Breast epithelium (tissue), 4 donors: ENCODE data around the gene SHISA2. TPM values are rescaled to one million over a fixed set of nuclear protein-coding genes. Genes with fewer than 3 reads are reported as not detected.

ENCODE experiments used
- DNase-seq, 2 donors: peaks; one replicate each; pipeline ENCODE4 v3.0.0-alpha.2; 2019; ENCODE audit warnings: low spot score in 2 of 2
- H3K27ac ChIP-seq, 2 donors: fragments of 200-600 bp; sonication (generic) in 1 of 2; one replicate each; pipeline ENCODE4 v1.5.1; 2016 to 2019; ENCODE audit warnings: mild to moderate bottlenecking in 1 of 2
- H3K27me3 ChIP-seq, 2 donors: fragments of 200-600 bp; sonication (generic) in 1 of 2; one replicate each; pipeline versions ENCODE4 v1.5.1 to v1.6.0; 2017 to 2019; ENCODE audit warnings: control low read depth in 1 of 2, mild to moderate bottlenecking in 1 of 2
- H3K36me3 ChIP-seq: fragments of 200-600 bp; one replicate; pipeline ENCODE4 v1.5.1; 2019
- H3K4me1 ChIP-seq, 2 donors: fragments of 200-600 bp; sonication (generic); one replicate each; pipeline ENCODE4 v1.5.1; 2016 to 2019; ENCODE audit warnings: control low read depth in 1 of 2
- H3K4me3 ChIP-seq, 3 donors: fragments of 200-600 bp; sonication (generic); 1 replicate in 2 of 3; 2 replicates in 1 of 3; pipeline ENCODE4 v1.5.1; 2016 to 2019; ENCODE audit warnings: mild to moderate bottlenecking in 3 of 3, moderate library complexity in 2 of 3
- H3K9me3 ChIP-seq, 2 donors: fragments of 200-600 bp; sonication (generic) in 1 of 2; one replicate each; pipeline ENCODE4 v1.5.1; 2016 to 2019; ENCODE audit warnings: control low read depth in 1 of 2
- CTCF ChIP-seq, 3 donors: fragments of 450-650 bp; IDR thresholded peaks; one replicate each; pipeline ENCODE4 v1.5.1; 2016 to 2017; ENCODE audit warnings: antibody characterized with exemption in 3 of 3, mild to moderate bottlenecking in 3 of 3, moderate library complexity in 3 of 3
- POLR2A ChIP-seq: fragments of 450-650 bp; IDR thresholded peaks from one replicate; pipeline ENCODE4 v1.6.1; 2016; ENCODE audit warnings: antibody characterized with exemption, mild to moderate bottlenecking, moderate library complexity
- POLR2AphosphoS5 ChIP-seq, 3 donors: sonication (generic); formaldehyde crosslinking; IDR thresholded peaks; one replicate each; pipeline ENCODE4 v1.6.1; 2017; ENCODE audit warnings: antibody characterized with exemption in 3 of 3
- intact Hi-C: fragments of 100-400 bp; cut with DNase I; formaldehyde crosslinking; loops from one replicate; pipeline ENCODE4 v1.15.1; 2023; ENCODE audit warnings: low total_unique reads
- total RNA-seq, 3 donors: library from RNA; depleted of rRNA; stranded (reverse); fragments of >200 nt; gene quantifications; one replicate each; pipeline ENCODE4 v1.1.0, GENCODE V29; 2016

Gene SHISA2
- total RNA-seq, 3 donors from 2014 or later = 0.64 to 43.8 (median 2.6) TPM

- no peak for DNase-seq
- no peak overlapping the region for H3K4me3 ChIP-seq
- intact Hi-C loops = no loop called here
- TF ChIP-seq POLR2A = no peak
- no peak for TF ChIP-seq CTCF (IDR thresholded peaks at IDR 0.05)
- TF ChIP-seq POLR2AphosphoS5 (IDR thresholded peaks at IDR 0.05) = no peak
- H3K9me3 ChIP-seq = no peaks in the 10 kb centered on the region
- H3K27ac ChIP-seq = no peak overlapping the region
- H3K36me3 ChIP-seq = no peaks in the 10 kb centered on the region
- peaks cover 0 to 32% of the 10 kb centered on the region in 2 donors for H3K27me3 ChIP-seq
- H3K4me1 ChIP-seq = no peaks in the 10 kb centered on the region
Observed at GRCh38 chr13:26048741-26049140, 3.1 kb downstream of the SHISA2 start.

- no peak for TF ChIP-seq POLR2A
- TF ChIP-seq POLR2AphosphoS5 (IDR thresholded peaks at IDR 0.05) = no peak
- H3K4me3 ChIP-seq = no peak overlapping the region
- H3K9me3 ChIP-seq = no peaks in the 10 kb centered on the region
- peaks cover 0 to 29% of the 10 kb centered on the region in 2 donors for H3K27me3 ChIP-seq
- intact Hi-C loops = no loop called here
- no peak overlapping the region for H3K27ac ChIP-seq
- H3K4me1 ChIP-seq = no peaks in the 10 kb centered on the region
- no peak for DNase-seq
- H3K36me3 ChIP-seq = no peaks in the 10 kb centered on the region
Observed at GRCh38 chr13:26047040-26047439, 4.8 kb downstream of the SHISA2 start.

GRCh38 chr13:26046639-26047038, 5.2 kb downstream of the SHISA2 start:
- intact Hi-C loops = no loop called here
- no peak for DNase-seq
- H3K27ac ChIP-seq = no peak overlapping the region
- no peaks in the 10 kb centered on the region for H3K4me1 ChIP-seq
- H3K27me3 ChIP-seq = peaks cover 0 to 29% of the 10 kb centered on the region in 2 donors
- TF ChIP-seq CTCF (IDR thresholded peaks at IDR 0.05) (no peak), POLR2AphosphoS5 (IDR thresholded peaks at IDR 0.05) (no peak), POLR2A (no peak)
- no peak overlapping the region for H3K4me3 ChIP-seq
- H3K9me3 ChIP-seq = no peaks in the 10 kb centered on the region
- no peaks in the 10 kb centered on the region for H3K36me3 ChIP-seq

GRCh38 chr13:26045142-26045541, 6.7 kb downstream of the SHISA2 start:
- H3K4me1 ChIP-seq = no peaks in the 10 kb centered on the region
- DNase-seq = no peak
- H3K27ac ChIP-seq = no peak overlapping the region
- intact Hi-C loops = no loop called here
- H3K36me3 ChIP-seq = no peaks in the 10 kb centered on the region
- peaks cover 0 to 16% of the 10 kb centered on the region in 2 donors for H3K27me3 ChIP-seq
- no peak overlapping the region for H3K4me3 ChIP-seq
- H3K9me3 ChIP-seq = no peaks in the 10 kb centered on the region
- no peak for TF ChIP-seq CTCF (IDR thresholded peaks at IDR 0.05)
- no peak for TF ChIP-seq POLR2AphosphoS5 (IDR thresholded peaks at IDR 0.05)
- no peak for TF ChIP-seq POLR2A

- Histone ChIP-seq H3K27ac (no peak overlapping the region), H3K9me3 (no peaks in the 10 kb centered on the region), H3K36me3 (no peaks in the 10 kb centered on the region), H3K4me3 (no peak overlapping the region), H3K4me1 (no peaks in the 10 kb centered on the region), H3K27me3 (no peaks in the 10 kb centered on the region)
- no peak for DNase-seq
- intact Hi-C loops = no loop called here
- TF ChIP-seq POLR2A (no peak), CTCF (IDR thresholded peaks at IDR 0.05) (no peak), POLR2AphosphoS5 (IDR thresholded peaks at IDR 0.05) (no peak)
Observed at GRCh38 chr13:26042785-26043184, 9.0 kb downstream of the SHISA2 start.

- H3K4me1 ChIP-seq = no peaks in the 10 kb centered on the region
- no peak overlapping the region for H3K27ac ChIP-seq
- no peaks in the 10 kb centered on the region for H3K27me3 ChIP-seq
- DNase-seq = no peak
- intact Hi-C loops = no loop called here
- no peaks in the 10 kb centered on the region for H3K9me3 ChIP-seq
- TF ChIP-seq CTCF (IDR thresholded peaks at IDR 0.05) (no peak), POLR2AphosphoS5 (IDR thresholded peaks at IDR 0.05) (no peak), POLR2A (no peak)
- H3K36me3 ChIP-seq = no peaks in the 10 kb centered on the region
- H3K4me3 ChIP-seq = no peak overlapping the region
Observed at GRCh38 chr13:26041444-26041843, 10.4 kb downstream of the SHISA2 start.
